Kidney (tissue), 14 donors: Measurements from ENCODE around the gene IFNL3. TPM values are rescaled to one million over a fixed set of nuclear protein-coding genes. Genes with fewer than 3 reads are reported as not detected.

ENCODE experiments used
- DNase-seq, 5 donors: peaks; one replicate each; pipeline ENCODE4 v3.0.0-alpha.2; 2013 to 2020
- FAIRE-seq: peaks from 2 replicates; lab custom pipeline; 2012; peaks lifted over from hg19 to GRCh38; lab: Jason Lieb, UNC
- H3K27ac ChIP-seq, 2 donors: one replicate each; pipeline ENCODE4 v1.7.0; 2013; ENCODE audit warnings: low read depth in 2 of 2, low read length in 2 of 2, inconsistent platforms in 1 of 2
- H3K27me3 ChIP-seq: one replicate; pipeline ENCODE4 v1.7.1; 2013; ENCODE audit warnings: low read length, inconsistent platforms; ENCODE audit not compliant: control insufficient read depth, insufficient read depth
- H3K36me3 ChIP-seq, 3 donors: one replicate each; pipeline versions ENCODE4 v1.7.0 to v1.7.1; 2013; ENCODE audit warnings: low read length in 3 of 3, control low read depth in 1 of 3, inconsistent platforms in 1 of 3; ENCODE audit not compliant: insufficient read depth in 3 of 3, control insufficient read depth in 2 of 3
- H3K4me1 ChIP-seq, 3 donors: one replicate each; pipeline versions ENCODE4 v1.7.0 to v1.7.1; 2013; ENCODE audit warnings: low read length in 3 of 3, inconsistent platforms in 1 of 3, low read depth in 1 of 3; ENCODE audit not compliant: control insufficient read depth in 2 of 3, insufficient read depth in 2 of 3
- H3K4me3 ChIP-seq, 3 donors: one replicate each; pipeline versions ENCODE4 v1.7.0 to v1.8.1; 2013; ENCODE audit warnings: low read length in 3 of 3, control low read depth in 1 of 3, inconsistent platforms in 1 of 3
- H3K9ac ChIP-seq, 3 donors: one replicate each; pipeline versions ENCODE4 v1.7.0 to v1.7.1; 2013; ENCODE audit warnings: low read length in 3 of 3, control low read depth in 1 of 3, inconsistent platforms in 1 of 3
- H3K9me3 ChIP-seq, 3 donors: one replicate each; pipeline versions ENCODE4 v1.7.0 to v1.7.1; 2013; ENCODE audit warnings: low read length in 3 of 3, control low read depth in 1 of 3, inconsistent platforms in 1 of 3; ENCODE audit not compliant: control insufficient read depth in 2 of 3, insufficient read depth in 1 of 3
- CTCF ChIP-seq: IDR thresholded peaks from 3 replicates; pipeline ENCODE4 v1.5.1; 2012; ENCODE audit warnings: mild to moderate bottlenecking, moderate library complexity, borderline replicate concordance; ENCODE audit not compliant: insufficient read depth; ENCODE audit errors: extremely low read depth
- intact Hi-C: fragments of 100-400 bp; cut with DNase I; formaldehyde crosslinking; loops from one replicate; pipeline ENCODE4 v1.11.1; 2022
- polyA plus RNA-seq: library from polyadenylated mRNA; stranded (reverse); fragments of 350-450 nt; fragmentation: Illumina TruSeq; extraction: RNeasy Lipid Tissue Mini Kit (QIAGEN cat#74804); gene quantifications from one replicate; pipeline ENCODE4 v1.2.3, GENCODE V29; 2014; ENCODE audit warnings: low read depth, low replicate concordance; ENCODE audit not compliant: insufficient read depth
- total RNA-seq: library from RNA; stranded (reverse); fragmentation: NEBNext Ultra II Directional; extraction: Animal tissue kit (Norgen Biotek cat#: 25700); gene quantifications from one replicate; pipeline ENCODE4 v1.2.1, GENCODE V29; 2021
- donor health status: control.
- donor health status: control.
- donor health status: control.
- donor health status: control.
- donor health status: control.
- donor health status: DM: yes; HTN: yes; CAD: no.
- donor health status: Normal renal cell carcinoma (clear cell type).

The IFNL3 gene
- total and polyA plus RNA-seq, 2 donors from 2014 or later: not detected

- H3K27me3 ChIP-seq: no peaks in the 10 kb centered on the region
- no peaks in the 10 kb centered on the region for H3K36me3 ChIP-seq
- TF ChIP-seq CTCF: no peak
- no peak overlapping the region for H3K9ac ChIP-seq
- H3K4me3 ChIP-seq: no peak overlapping the region
- intact Hi-C loops: no loop called here
- no peak for FAIRE-seq
- H3K4me1 ChIP-seq: no peaks in the 10 kb centered on the region
- H3K9me3 ChIP-seq: peaks cover 0 to 3% (median 0%) of the 10 kb centered on the region in 3 donors
- DNase-seq: no peak
- no peak overlapping the region for H3K27ac ChIP-seq
These were observed 33.0 kb downstream of the IFNL3 start for GRCh38 chr19:39211731-39212374.

GRCh38 chr19:39209196-39209595, 35.6 kb downstream of the IFNL3 start:
- no peak for DNase-seq
- intact Hi-C loops: no loop called here
- H3K9ac ChIP-seq: no peak overlapping the region
- H3K9me3 ChIP-seq: no peaks in the 10 kb centered on the region
- H3K36me3 ChIP-seq: no peaks in the 10 kb centered on the region
- TF ChIP-seq CTCF: no peak
- no peak for FAIRE-seq
- H3K4me3 ChIP-seq: no peak overlapping the region
- no peaks in the 10 kb centered on the region for H3K4me1 ChIP-seq
- H3K27me3 ChIP-seq: peaks cover 1% of the 10 kb centered on the region
- no peak overlapping the region for H3K27ac ChIP-seq

GRCh38 chr19:39208175-39208795, 36.5 kb downstream of the IFNL3 start:
- H3K27me3 ChIP-seq: peaks cover 2% of the 10 kb centered on the region
- DNase-seq: no peak
- no peak overlapping the region for H3K9ac ChIP-seq
- H3K4me1 ChIP-seq: no peaks in the 10 kb centered on the region
- TF ChIP-seq CTCF: no peak
- no peak overlapping the region for H3K27ac ChIP-seq
- FAIRE-seq: no peak
- H3K36me3 ChIP-seq: no peaks in the 10 kb centered on the region
- intact Hi-C loops: no loop called here
- no peak overlapping the region for H3K4me3 ChIP-seq
- H3K9me3 ChIP-seq: no peaks in the 10 kb centered on the region
